Kasumi-1 (cell line): ENCODE data around the gene CAMK2N2.

Source experiments
- DNase-seq, 2 experiments: peaks; one replicate each; lab custom pipeline; 2025; lab: John Stamatoyannopoulos, UW

CAMK2N2 gene

DNA sequence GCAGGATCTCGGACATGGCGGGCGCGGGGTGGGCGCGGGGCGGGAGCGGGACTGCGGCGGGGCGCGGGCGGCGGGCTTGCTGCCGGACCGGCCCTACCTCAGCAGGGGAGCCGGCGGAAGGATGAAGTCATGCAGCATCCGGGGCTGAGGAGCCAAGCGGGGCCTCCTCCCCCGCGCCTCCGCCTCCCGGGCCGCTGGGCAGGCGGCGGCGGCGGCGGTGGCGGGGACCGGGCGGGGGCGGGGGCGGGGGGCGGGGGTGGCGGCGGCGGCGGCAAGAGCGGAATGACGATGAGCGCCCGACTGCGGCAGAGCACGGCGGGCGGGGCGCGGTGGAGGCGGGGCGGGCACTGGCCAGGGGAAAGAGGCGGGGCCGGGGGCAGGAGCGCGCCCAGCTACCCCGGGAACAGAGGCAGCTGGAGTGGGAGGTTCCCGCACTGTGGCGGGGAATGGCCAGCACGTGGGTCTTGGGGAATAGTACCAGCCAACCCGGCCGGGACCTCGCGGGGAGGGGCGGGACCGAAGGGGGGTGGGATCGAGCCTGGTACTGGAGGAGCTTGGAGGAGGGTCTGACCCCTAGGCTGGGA lies at the start of gene CAMK2N2:
TSS of gene CAMK2N2 (minus strand) at position 284 of the 584 bp plus-strand sequence. CDS start at position 16, 268 bp downstream.
- DNase-seq, result peak; percentile 23 to 26

DNA sequence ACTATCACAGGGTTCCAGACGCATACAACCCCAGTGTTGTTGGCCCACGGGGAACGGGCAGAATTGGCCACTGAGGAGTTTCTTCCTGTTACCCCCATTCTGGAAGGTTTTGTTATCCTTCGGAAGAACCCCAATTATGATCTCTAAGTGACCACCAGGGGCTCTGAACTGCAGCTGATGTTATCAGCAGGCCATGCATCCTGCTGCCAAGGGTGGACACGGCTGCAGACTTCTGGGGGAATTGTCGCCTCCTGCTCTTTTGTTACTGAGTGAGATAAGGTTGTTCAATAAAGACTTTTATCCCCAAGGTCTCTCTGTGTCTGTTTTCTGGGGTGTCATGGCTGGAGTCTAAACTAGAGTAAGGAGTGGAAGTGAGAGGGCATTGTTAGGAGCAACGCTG lies 47.4 kb upstream of the CAMK2N2 start:
- no peak for DNase-seq

DNA sequence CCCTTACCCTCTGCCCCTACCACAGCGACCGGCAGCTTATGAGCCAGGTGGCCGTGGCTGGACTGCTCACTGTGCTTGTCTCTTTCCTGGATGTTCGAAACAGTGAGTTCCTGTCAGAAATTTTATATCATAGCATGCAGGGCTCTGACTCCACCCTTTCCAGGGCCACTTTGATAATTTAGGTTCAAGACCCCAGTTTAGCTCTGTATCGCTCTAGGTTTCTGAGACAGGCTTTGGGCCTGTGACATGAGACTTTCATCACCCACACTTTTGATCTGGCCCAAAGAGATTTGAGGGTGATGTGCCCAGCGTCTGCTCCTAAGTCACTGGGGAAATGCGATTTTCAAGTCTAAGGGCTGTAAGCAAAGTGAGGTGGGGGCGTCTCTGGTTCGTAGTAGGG lies 46.6 kb upstream of the CAMK2N2 start:
- no peak for DNase-seq

DNA sequence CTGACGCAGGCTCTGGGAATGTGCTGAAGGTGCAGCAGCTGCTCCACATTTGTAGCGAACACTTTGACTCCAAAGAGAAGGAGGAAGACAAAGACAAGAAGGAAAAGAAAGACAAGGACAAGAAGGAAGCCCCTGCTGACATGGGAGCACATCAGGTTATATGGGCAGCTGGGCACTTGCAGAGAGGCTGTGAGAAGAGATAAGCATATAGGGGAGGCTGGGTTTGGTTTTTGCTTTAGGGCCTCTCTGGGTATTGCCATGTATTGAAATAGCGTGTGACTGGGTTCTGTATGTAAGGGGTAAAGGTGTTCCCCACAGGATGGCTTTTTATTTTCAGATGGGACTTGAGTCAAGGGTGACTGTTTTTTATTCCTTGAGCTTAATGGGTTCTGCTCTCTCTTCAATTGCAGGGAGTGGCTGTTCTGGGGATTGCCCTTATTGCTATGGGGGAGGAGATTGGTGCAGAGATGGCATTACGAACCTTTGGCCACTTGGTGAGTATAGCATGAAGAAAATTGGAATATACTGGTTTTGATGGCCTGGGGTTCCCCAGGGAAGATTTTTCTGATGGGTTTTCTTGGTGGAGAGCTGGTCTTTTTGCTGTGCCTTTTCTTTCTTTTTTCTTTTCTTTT lies 45.1 kb upstream of the CAMK2N2 start:
- DNase-seq, result no peak

DNA sequence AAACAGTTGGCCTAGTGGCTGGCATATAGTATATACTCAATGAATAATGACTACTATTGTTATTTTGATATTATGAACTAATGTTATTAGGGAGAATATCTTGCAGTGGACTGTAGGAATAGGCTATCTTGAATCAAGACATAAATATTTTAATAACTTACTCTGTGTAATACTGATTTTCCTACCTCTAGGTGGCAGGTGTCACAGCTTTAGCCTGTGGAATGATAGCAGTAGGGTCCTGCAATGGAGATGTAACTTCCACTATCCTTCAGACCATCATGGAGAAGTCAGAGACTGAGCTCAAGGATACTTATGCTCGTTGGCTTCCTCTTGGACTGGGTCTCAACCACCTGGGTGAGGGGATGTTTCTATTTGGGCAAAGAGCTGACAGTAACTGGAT lies 44.2 kb upstream of the CAMK2N2 start:
- peak; percentile 33 to 49 for DNase-seq

DNA sequence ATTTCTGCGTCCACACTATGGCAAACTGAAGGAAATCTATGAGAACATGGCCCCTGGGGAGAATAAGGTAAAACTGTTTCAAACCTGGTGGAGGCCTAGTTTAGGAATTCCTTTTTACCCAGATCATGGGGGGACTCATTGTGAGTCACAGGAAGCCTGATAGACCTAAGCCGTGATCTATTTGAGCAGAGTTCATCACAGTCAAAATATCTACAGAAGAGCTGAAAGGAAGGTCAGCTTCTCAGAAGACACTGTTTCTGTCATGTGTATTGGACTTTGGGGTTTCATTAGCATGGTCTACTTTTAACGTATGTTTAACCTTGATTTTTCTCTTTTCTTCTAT lies 39.0 kb upstream of the CAMK2N2 start:
- DNase-seq, result no peak

DNA sequence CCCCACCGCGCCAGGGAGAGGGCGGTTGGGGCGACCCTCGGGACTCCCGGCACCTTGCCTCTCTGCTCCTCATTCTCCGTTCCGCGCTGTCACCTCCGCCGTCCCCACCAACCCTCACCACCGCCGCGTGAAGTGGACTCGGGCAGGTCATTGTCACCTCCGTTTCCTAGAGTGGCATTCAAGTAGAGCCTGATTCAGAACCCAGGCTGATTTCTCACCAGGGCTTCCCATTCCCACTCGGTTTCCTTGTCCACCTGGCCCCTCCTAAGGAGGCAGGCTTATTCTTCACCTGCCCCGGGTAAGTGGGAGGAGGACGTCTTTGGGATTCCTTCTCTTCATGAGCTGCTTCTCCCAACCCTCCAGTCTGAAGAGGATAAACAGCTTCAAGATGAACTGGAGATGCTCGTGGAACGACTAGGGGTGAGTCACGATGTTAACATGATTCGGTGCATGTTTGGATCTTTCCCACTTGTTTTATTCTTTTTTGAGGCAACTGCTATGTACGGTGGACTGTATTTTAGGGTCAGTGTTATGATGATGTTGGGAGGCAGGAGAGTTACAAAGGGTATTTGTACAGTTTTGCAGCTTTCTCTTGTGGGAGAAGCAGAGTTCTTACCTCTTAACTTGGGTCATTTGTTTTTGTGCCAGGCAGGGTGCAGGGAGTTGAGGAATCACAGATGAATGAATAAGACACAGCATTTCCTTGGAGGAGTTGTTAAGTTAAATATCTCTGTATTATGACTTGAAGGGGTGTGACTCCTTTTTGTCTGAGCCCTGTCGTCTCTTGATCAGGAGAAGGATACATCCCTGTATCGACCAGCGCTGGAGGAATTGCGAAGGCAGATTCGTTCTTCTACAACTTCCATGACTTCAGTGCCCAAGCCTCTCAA lies 38.4 kb upstream of the CAMK2N2 start:
- DNase-seq, result peak in 1 of 2 experiments; percentile 8

DNA sequence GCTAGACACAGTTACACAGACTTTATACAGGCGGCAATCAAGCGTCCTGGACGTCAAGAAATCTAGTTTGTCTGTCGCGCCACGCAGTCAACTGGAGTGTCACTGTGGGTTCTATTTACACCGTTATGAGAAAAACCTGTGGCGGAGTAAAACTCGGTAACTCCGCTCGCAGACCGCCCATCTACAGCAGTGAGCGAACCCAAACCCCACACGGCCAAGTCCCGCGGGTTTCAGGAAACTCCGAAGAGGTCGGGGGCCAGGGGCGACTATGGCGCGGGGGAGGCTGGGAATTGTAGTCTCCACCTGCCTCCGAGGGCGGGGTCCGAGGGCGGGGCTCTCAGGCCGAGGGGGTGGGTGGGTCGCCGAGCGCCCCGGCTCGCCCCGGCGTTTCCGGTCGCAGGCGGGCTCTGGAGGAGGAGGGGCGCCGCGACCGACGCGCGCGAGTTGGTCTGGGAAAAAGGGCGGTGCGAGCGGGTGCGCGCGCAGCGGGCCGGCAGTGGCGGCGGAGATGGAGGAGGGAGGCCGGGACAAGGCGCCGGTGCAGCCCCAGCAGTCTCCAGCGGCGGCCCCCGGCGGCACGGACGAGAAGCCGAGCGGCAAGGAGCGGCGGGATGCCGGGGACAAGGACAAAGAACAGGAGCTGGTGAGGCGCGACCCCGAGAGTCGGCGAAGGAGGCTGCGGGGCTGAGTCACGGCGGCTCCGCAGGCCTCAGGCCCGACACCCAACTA lies 37.6 kb upstream of the CAMK2N2 start, which contains the start of gene PSMD2:
TSS of gene PSMD2 (plus strand) at position 483 of the 729 bp plus-strand sequence. CDS start at position 509, 26 bp downstream.
- peak; percentile 89 to 91 for DNase-seq

DNA sequence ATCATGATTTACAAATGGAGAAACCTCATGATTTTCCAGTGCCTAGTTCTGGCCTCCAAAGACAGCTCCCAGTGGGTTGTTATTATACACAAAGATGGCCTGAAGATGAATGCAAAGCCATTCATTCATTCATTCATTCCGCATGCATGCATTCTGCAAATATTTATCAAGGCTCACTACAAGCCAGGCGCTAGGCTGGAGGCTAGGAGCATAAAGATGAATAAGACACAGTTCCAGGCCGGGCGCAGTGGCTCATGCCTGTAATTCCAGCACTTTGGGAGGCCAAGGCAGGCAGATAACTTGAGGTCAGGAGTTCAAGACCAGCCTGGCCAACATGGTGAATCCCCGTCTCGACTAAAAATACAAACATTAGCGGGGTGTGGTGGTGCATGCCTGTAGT lies 35.3 kb upstream of the CAMK2N2 start:
- no peak for DNase-seq

DNA sequence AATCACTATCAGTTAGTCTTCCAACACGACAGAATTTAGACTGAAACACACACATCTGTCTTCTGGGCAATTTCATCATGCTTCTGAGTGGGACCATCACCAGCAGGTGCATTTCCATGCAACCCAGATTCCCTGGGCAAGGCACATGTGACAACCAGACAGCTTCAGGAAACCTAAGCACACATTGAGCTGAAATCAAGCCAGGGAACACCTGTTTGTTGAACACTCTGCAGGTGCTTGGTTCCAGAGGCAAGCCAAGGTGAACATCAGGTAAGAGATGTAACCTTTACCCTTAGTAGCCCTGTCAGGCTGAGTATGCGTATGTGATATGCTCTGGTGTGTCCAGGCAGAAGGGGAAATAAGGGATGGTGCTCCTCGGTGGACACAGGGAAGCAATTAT lies 34.4 kb upstream of the CAMK2N2 start:
- DNase-seq, result no peak

DNA sequence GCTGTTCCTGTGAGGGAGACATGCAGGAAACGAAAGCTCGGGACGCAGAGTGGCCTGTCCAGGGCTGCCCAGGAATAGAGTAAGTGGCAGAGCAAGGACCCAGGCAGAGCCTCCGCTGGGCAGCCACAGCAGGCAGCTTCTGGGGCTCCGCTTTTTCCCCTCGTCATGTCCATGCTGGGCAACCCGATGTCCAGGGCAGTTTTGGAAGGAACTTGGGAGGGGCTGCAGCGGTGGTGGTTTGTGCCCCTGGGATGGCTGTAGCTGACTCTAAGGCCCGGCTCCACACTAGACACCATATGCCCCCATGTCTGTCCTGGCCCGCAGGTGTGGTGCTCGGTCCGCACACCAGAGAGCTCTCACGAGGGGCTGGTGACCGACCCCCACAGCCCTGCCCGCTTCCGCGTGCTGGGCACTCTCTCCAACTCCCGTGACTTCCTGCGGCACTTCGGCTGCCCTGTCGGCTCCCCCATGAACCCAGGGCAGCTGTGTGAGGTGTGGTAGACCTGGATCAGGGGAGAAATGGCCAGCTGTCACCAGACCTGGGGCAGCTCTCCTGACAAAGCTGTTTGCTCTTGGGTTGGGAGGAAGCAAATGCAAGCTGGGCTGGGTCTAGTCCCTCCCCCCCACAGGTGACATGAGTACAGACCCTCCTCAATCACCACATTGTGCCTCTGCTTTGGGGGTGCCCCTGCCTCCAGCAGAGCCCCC lies 30.5 kb upstream of the CAMK2N2 start:
- no peak for DNase-seq

DNA sequence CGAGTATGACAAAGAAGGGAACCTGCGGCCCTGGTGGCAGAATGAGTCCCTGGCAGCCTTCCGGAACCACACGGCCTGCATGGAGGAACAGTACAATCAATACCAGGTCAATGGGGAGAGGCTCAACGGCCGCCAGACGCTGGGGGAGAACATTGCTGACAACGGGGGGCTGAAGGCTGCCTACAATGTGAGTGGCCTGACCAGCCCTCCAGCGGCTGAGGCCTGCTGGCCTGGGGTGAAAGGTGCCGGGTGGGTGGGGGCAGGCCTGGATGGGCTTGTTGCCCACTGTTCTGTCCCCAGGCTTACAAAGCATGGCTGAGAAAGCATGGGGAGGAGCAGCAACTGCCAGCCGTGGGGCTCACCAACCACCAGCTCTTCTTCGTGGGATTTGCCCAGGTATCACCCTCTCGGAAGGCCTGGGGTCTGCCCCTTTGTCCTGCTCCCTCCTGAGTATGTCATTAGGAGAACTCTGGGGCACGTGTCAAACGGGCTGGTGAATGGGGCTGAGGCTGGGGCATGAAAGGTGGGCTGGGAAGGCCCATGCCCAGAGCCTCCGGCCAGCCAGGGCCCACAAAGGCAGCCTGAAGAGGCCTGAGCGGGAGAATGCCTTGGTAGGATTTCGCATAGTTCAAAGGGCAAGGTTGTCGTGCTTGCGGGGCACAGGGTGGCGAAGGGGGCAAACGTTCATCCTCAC lies 29.8 kb upstream of the CAMK2N2 start:
- DNase-seq, result no peak

DNA sequence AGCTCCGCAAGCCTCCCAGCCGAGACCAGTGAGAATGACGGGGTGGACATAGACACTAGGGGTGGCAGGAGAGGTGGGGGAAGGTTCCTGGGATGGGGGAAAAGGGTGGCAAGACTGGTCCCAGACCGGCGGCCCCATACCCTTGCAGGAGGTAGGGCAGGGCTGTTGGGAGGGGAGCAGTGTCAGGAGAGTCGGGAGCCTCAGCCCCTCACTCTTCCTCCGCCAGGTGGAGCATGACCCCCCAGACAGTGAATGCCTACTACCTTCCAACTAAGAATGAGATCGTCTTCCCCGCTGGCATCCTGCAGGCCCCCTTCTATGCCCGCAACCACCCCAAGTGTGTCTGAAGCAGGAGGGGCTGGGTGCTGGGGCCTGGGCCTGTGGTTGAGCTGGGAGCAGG lies 29.0 kb upstream of the CAMK2N2 start:
- no peak for DNase-seq

DNA sequence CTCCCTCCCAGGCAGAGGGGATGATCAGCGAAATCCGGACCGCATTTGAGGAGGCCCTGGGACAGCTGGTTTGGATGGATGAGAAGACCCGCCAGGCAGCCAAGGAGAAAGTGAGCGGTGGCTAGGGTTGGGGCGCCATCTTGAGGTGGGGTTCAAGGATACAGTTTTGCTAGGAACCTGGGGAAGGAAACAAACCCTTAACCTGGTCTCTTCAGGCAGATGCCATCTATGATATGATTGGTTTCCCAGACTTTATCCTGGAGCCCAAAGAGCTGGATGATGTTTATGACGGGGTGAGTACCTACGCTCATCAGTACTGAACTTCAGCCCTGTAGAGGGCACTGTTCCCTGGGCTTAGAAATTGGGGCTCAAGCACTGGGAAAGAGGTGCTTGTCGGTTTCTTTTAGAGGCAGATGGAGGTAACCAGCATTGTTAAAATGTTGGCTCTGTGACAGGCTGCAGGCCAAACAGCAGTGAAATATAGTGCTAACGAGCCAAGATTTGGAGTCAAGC lies 28.1 kb upstream of the CAMK2N2 start:
- peak; percentile 68 to 72 for DNase-seq

DNA sequence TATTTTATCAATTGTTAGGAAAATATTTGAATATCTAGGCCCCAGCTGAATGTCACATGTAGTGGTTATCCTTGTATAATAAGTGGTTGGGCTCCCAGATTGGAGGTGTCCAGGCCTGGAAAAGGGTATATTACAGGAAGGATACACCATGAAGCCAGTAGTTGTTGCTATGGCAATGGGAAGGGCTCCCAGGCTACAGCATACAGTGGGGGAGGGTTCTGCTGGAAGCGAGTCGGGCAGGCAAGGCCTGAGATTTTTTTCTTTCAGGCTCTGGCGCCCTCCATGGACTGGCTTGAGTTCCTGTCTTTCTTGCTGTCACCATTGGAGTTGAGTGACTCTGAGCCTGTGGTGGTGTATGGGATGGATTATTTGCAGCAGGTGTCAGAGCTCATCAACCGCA lies 23.3 kb upstream of the CAMK2N2 start:
- peak; percentile 59 to 62 for DNase-seq

DNA sequence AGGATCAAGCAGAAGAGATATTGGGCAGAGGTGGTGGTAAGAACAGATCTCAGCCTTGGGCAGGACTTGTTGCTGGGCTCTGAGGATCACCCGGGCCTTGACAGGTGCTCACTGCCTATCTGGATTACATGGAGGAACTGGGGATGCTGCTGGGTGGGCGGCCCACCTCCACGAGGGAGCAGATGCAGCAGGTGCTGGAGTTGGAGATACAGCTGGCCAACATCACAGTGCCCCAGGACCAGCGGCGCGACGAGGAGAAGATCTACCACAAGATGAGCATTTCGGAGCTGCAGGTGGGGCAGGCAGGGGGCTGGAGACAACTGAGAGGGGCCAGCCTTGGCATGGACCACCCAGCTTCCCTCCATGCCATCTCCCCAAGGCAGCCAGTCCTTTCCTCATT lies 22.3 kb upstream of the CAMK2N2 start:
- DNase-seq, result no peak

DNA sequence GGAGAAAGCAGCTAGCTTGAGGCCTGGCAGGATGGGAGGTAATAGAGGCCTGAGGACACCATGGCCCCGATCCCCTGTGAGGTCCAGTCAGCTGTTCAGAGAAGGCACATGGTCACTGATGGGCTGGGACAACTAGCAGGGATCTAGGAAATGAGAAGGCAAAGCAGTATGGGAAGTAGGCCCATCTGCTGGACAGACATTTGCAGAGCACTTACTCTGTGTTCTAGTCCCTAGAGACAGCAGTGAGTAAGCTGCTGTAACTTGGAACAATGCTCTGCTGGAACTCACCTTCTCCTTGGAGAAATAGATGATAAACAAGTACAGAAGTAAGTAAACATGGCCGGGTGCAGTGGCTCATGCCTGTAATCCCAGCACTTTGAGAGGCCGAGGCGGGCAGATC lies 21.6 kb upstream of the CAMK2N2 start:
- no peak for DNase-seq

DNA sequence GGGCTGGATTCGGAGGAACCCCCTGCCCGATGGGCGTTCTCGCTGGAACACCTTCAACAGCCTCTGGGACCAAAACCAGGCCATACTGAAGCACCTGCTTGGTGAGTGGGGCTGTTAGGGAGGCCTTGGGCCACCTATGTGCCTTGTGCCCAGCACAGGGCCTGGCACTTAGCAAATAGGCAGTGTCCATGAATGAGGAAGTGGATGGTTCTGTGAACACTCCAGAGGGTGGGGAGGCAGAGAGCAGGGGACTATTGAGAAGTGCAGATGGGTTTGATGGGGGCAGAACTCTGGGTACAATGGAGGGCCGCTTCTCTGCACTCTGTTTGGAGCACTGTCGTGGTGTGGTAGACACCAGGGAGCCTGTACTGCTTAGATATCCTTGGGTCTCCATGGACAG lies 16.0 kb upstream of the CAMK2N2 start:
- DNase-seq, result no peak

DNA sequence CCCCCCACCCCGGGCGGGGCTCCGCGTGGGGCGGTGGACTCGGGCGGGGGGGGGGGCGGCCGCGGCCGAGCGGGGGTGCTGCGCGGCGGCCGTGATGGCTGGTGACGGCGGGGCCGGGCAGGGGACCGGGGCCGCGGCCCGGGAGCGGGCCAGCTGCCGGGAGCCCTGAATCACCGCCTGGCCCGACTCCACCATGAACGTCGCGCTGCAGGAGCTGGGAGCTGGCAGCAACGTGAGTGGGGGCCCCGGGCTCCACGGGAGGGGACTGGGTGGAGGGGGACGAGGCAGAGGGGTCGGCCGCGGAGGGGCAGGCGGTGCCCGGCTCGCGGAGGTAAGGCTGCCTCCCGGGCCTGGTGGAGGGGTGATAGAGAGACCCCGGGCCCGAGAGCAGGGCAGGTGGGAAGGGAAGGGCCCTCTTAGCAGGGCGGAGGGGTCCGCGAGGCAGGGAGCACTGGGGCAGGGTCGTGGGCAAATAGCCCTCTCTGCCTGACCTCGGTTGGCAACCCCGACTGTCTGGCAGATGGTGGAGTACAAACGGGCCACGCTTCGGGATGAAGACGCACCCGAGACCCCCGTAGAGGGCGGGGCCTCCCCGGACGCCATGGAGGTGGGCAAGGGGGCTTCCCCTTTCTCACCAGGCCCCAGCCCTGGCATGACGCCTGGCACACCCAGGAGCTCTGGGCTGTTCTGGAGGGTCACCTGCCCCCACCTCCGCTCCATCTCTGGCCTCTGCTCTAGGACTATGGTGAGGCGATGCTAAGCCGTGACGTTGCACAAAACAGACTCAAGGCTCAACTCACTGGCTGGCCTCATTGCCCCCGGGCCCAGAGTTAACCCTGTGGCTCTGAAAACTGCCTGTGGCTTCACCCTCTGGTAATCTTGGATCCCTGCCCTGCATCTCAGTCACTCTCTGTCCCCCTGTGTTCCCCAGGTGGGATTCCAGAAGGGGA lies 14.9 kb upstream of the CAMK2N2 start, which contains the start of gene ECE2:
TSS of gene ECE2 (plus strand) at position 62 of the 950 bp plus-strand sequence. CDS start at position 194, 132 bp downstream.
- no peak for DNase-seq

DNA sequence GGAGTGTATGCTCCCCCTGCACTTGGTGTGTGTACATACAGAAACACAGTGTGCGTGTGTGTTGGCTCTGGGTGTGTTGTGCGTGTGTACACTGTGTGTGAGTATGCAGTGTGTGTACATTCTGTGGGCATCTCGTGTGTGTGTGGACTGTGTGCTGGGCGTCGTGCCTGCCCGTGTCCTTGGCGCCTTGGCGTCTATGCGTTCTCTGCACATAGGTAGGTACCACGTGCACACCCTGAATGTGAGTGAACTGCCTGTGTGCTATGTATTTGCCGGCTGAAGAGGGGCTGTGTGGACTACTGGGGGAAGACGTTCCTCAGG lies 14.0 kb upstream of the CAMK2N2 start:
- no peak for DNase-seq
